GM18519 (cell line): Measurements from ENCODE around the gene PADI3.
"Not testable (repeated sequence)": the region's sequence is repeated elsewhere in the genome, so short reads cannot be mapped to it uniquely, and the experiment has no call there.

Experiments
- ATAC-seq: cut with Tn5 transposase; IDR thresholded peaks from one replicate; pipeline ENCODE4 v1.9.1; 2021; ENCODE audit warnings: mild to moderate bottlenecking, moderate library complexity; ENCODE audit not compliant: unreplicated experiment, low FRiP score

Gene PADI3

GRCh38 chr1:17239420-17239819 lies 9.5 kb upstream of the PADI3 start:
- no peak for ATAC-seq

- not testable (repeated sequence) for ATAC-seq
These were observed 7.7 kb upstream of the PADI3 start for GRCh38 chr1:17241011-17241779.

GRCh38 chr1:17241780-17242074 lies 7.2 kb upstream of the PADI3 start:
- not testable (repeated sequence) for ATAC-seq

- ATAC-seq, result no peak
These were observed 5.6 kb upstream of the PADI3 start for GRCh38 chr1:17243274-17243673.

GRCh38 chr1:17244821-17245740 lies 3.8 kb upstream of the PADI3 start:
- no peak for ATAC-seq

GRCh38 chr1:17245816-17246325 lies 3.0 kb upstream of the PADI3 start:
- no peak for ATAC-seq

GRCh38 chr1:17246971-17247370 lies 1.9 kb upstream of the PADI3 start:
- ATAC-seq, result no peak

GRCh38 chr1:17250601-17251000 lies 1.7 kb downstream of the PADI3 start:
- ATAC-seq, result no peak

GRCh38 chr1:17251246-17251645 lies 2.3 kb downstream of the PADI3 start:
- ATAC-seq, result no peak

- ATAC-seq, result no peak
These were observed 2.9 kb downstream of the PADI3 start for GRCh38 chr1:17251701-17252376.

- no peak for ATAC-seq
These were observed 6.4 kb downstream of the PADI3 start for GRCh38 chr1:17255336-17255735.

- ATAC-seq, result no peak
These were observed 9.3 kb downstream of the PADI3 start for GRCh38 chr1:17258116-17258757.

GRCh38 chr1:17258758-17259130 lies 9.8 kb downstream of the PADI3 start:
- no peak for ATAC-seq

- no peak for ATAC-seq
These were observed 10.5 kb downstream of the PADI3 start for GRCh38 chr1:17259233-17259873.

- no peak for ATAC-seq
These were observed 11.4 kb downstream of the PADI3 start for GRCh38 chr1:17260264-17260663.

GRCh38 chr1:17260738-17261137 lies 11.8 kb downstream of the PADI3 start:
- ATAC-seq, result no peak

GRCh38 chr1:17263936-17264335 lies 15.0 kb downstream of the PADI3 start:
- no peak for ATAC-seq

GRCh38 chr1:17264470-17264869 lies 15.6 kb downstream of the PADI3 start:
- ATAC-seq, result no peak

GRCh38 chr1:17265162-17265561 lies 16.3 kb downstream of the PADI3 start:
- no peak for ATAC-seq

GRCh38 chr1:17265950-17266349 lies 17.1 kb downstream of the PADI3 start:
- no peak for ATAC-seq
